HepG2 (cell line): ENCODE results near the gene RHEBL1. TPM values are rescaled to one million over a fixed set of nuclear protein-coding genes. Genes with fewer than 3 reads are reported as not detected.

Experiments used
- AGO2 ChIP-seq: fragments of 200-400 bp; formaldehyde crosslinking; optimal IDR thresholded peaks from 2 replicates; pipeline ENCODE3; 2017; ENCODE audit warnings: mild to moderate bottlenecking, low read depth, low read length, moderate library complexity
- HOXA7 ChIP-seq: sonication (generic); formaldehyde crosslinking; IDR thresholded peaks from 2 replicates; pipeline ENCODE4 v1.8.1; 2022; ENCODE audit warnings: mild to moderate bottlenecking, missing genetic modification reagents, moderate library complexity
- KDM2A ChIP-seq: sonication (generic); formaldehyde crosslinking; IDR thresholded peaks from 2 replicates; pipeline ENCODE4 v1.4.0; 2020; ENCODE audit warnings: low read depth, missing genetic modification reagents, borderline replicate concordance
- KDM5B ChIP-seq: sonication (generic); formaldehyde crosslinking; IDR thresholded peaks from 2 replicates; pipeline ENCODE4 v1.4.0; 2020; ENCODE audit warnings: missing genetic modification reagents, mild to moderate bottlenecking, borderline replicate concordance
- SALL2 ChIP-seq: sonication (generic); formaldehyde crosslinking; IDR thresholded peaks from 2 replicates; pipeline ENCODE4 v1.8.1; 2023; ENCODE audit warnings: mild to moderate bottlenecking, missing genetic modification reagents, inconsistent platforms
- SAP130 ChIP-seq: IDR thresholded peaks from 2 replicates; pipeline ENCODE4 v1.6.1; 2016; ENCODE audit warnings: low read depth
- ZNF446 ChIP-seq: sonication (generic); formaldehyde crosslinking; IDR thresholded peaks from 2 replicates; pipeline ENCODE4 v1.5.0; 2020; ENCODE audit warnings: mild to moderate bottlenecking, missing genetic modification reagents
- ZNF501 ChIP-seq: sonication (generic); formaldehyde crosslinking; IDR thresholded peaks from 2 replicates; pipeline ENCODE4 v1.5.1; 2020; ENCODE audit warnings: mild to moderate bottlenecking, moderate library complexity, missing genetic modification reagents
- ZNF605 ChIP-seq: sonication (generic); formaldehyde crosslinking; IDR thresholded peaks from 2 replicates; pipeline ENCODE4 v1.8.0; 2022; ENCODE audit warnings: mild to moderate bottlenecking, missing genetic modification reagents
- ZNF777 ChIP-seq: sonication (generic); formaldehyde crosslinking; IDR thresholded peaks from 2 replicates; pipeline ENCODE4 v1.4.0; 2020; ENCODE audit warnings: missing genetic modification reagents
- polyA plus RNA-seq, 8 experiments: library from polyadenylated mRNA; depleted of rRNA in 3 of 8; stranded (reverse) in 7 of 8; unstranded in 1 of 8; fragments of >200 nt; fragmentation: Illumina TruSeq in 4 of 8; extraction: Trizol in 4 of 8; gene quantifications; 2 replicates each; pipeline versions ENCODE4 v1.2.1 to v1.2.3, GENCODE V29; 2011 to 2016; ENCODE audit warnings: low read depth in 4 of 8, missing spikeins in 1 of 8, mixed read lengths in 1 of 8; ENCODE audit not compliant: insufficient read depth in 1 of 8
- total RNA-seq, 5 experiments: library from RNA; depleted of rRNA; stranded (reverse); fragments of >200 nt; fragmentation: Illumina TruSeq; extraction: Trizol; gene quantifications; 2 replicates each; pipeline ENCODE4 v1.2.3, GENCODE V29; 2016; ENCODE audit warnings: low read depth in 1 of 5
- TF ChIP-seq, protein P1 (sequence below): sonication (generic); formaldehyde crosslinking; IDR thresholded peaks from 2 replicates; pipeline ENCODE4 v1.4.0; 2020; ENCODE audit warnings: mild to moderate bottlenecking, missing genetic modification reagents
- TF ChIP-seq, protein P2 (sequence below): sonication (generic); formaldehyde crosslinking; IDR thresholded peaks from 2 replicates; pipeline ENCODE4 v1.9.0; 2022; ENCODE audit warnings: missing genetic modification reagents, mild to moderate bottlenecking, borderline replicate concordance
- TF ChIP-seq, protein P3 (sequence below): sonication (generic); formaldehyde crosslinking; IDR thresholded peaks from 2 replicates; pipeline ENCODE4 v1.4.0; 2020; ENCODE audit warnings: missing genetic modification reagents, borderline replicate concordance

RHEBL1 gene
- total and polyA plus RNA-seq, 2 of the 13 experiments (the other 11 are each of a cell fraction or from before 2014, with no cell fraction given) = 1.4 to 2.5 TPM

DNA sequence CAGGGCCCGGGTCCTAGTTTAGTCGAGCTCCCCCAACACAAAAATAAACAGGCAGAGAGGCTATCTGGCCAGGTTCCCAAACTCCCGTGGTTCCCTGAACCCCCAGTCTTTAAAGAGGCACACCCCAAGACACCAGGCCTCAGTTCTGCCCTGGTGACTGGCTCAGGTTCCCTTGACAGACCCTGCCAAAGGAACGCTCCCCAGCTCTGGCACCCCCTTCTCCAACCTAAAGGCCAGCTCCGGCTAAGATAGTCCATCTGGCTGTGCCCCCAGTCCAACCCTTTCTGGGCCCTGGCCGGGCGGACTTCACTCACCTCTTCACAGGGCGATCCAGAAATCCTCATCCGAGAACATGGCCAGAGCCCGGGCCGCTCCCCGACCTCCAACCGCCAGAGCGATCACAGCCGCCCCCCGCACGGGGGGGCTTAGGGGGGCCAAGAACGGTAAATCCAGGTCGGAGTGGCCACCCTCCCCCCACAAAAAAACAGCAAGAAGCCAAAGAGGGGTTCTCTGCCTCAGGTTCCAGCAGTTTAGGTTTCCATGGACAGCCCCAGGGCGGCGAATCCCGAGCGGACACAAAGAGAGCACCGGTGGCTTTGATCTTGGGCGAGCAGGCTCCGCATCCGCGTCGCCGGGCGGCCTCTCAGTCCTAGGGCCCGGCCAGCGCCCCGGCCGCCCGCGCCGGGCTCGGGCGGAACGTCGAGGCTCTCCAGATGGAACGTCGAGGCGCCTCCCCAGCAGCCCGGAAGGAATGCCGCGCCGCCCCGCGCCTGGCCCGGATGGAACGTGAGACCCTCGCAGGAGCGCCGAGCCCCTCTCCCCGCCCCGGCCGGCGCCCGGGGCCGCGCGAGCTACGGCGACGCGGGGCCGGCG is 10.2 kb downstream of the RHEBL1 start (continued):
- TF ChIP-seq, protein P1, sequence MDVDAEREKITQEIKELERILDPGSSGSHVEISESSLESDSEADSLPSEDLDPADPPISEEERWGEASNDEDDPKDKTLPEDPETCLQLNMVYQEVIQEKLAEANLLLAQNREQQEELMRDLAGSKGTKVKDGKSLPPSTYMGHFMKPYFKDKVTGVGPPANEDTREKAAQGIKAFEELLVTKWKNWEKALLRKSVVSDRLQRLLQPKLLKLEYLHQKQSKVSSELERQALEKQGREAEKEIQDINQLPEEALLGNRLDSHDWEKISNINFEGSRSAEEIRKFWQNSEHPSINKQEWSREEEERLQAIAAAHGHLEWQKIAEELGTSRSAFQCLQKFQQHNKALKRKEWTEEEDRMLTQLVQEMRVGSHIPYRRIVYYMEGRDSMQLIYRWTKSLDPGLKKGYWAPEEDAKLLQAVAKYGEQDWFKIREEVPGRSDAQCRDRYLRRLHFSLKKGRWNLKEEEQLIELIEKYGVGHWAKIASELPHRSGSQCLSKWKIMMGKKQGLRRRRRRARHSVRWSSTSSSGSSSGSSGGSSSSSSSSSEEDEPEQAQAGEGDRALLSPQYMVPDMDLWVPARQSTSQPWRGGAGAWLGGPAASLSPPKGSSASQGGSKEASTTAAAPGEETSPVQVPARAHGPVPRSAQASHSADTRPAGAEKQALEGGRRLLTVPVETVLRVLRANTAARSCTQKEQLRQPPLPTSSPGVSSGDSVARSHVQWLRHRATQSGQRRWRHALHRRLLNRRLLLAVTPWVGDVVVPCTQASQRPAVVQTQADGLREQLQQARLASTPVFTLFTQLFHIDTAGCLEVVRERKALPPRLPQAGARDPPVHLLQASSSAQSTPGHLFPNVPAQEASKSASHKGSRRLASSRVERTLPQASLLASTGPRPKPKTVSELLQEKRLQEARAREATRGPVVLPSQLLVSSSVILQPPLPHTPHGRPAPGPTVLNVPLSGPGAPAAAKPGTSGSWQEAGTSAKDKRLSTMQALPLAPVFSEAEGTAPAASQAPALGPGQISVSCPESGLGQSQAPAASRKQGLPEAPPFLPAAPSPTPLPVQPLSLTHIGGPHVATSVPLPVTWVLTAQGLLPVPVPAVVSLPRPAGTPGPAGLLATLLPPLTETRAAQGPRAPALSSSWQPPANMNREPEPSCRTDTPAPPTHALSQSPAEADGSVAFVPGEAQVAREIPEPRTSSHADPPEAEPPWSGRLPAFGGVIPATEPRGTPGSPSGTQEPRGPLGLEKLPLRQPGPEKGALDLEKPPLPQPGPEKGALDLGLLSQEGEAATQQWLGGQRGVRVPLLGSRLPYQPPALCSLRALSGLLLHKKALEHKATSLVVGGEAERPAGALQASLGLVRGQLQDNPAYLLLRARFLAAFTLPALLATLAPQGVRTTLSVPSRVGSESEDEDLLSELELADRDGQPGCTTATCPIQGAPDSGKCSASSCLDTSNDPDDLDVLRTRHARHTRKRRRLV (CRISPR knock-in tag) = 0 out of 2 replicates have a peak, but pooled peaks have one; percentile 28
- TF ChIP-seq AGO2 = peak; percentile 7
- 0 out of 2 replicates have a peak, but pooled peaks have one; percentile 31 for TF ChIP-seq ZNF605 (CRISPR knock-in tag)
- no peak for TF ChIP-seq HOXA7
- peak; percentile 30; the same call in 1 of the 2 replicates for TF ChIP-seq KDM2A
- peak; percentile 79 for TF ChIP-seq ZNF777 (CRISPR knock-in tag)
- TF ChIP-seq, protein P2, sequence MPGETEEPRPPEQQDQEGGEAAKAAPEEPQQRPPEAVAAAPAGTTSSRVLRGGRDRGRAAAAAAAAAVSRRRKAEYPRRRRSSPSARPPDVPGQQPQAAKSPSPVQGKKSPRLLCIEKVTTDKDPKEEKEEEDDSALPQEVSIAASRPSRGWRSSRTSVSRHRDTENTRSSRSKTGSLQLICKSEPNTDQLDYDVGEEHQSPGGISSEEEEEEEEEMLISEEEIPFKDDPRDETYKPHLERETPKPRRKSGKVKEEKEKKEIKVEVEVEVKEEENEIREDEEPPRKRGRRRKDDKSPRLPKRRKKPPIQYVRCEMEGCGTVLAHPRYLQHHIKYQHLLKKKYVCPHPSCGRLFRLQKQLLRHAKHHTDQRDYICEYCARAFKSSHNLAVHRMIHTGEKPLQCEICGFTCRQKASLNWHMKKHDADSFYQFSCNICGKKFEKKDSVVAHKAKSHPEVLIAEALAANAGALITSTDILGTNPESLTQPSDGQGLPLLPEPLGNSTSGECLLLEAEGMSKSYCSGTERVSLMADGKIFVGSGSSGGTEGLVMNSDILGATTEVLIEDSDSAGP (CRISPR knock-in tag) = 0 out of 2 replicates have a peak, but pooled peaks have one; percentile 17
- TF ChIP-seq ZNF446 (CRISPR knock-in tag) = 0 out of 2 replicates have a peak, but pooled peaks have one; percentile 40
- TF ChIP-seq, protein P3, sequence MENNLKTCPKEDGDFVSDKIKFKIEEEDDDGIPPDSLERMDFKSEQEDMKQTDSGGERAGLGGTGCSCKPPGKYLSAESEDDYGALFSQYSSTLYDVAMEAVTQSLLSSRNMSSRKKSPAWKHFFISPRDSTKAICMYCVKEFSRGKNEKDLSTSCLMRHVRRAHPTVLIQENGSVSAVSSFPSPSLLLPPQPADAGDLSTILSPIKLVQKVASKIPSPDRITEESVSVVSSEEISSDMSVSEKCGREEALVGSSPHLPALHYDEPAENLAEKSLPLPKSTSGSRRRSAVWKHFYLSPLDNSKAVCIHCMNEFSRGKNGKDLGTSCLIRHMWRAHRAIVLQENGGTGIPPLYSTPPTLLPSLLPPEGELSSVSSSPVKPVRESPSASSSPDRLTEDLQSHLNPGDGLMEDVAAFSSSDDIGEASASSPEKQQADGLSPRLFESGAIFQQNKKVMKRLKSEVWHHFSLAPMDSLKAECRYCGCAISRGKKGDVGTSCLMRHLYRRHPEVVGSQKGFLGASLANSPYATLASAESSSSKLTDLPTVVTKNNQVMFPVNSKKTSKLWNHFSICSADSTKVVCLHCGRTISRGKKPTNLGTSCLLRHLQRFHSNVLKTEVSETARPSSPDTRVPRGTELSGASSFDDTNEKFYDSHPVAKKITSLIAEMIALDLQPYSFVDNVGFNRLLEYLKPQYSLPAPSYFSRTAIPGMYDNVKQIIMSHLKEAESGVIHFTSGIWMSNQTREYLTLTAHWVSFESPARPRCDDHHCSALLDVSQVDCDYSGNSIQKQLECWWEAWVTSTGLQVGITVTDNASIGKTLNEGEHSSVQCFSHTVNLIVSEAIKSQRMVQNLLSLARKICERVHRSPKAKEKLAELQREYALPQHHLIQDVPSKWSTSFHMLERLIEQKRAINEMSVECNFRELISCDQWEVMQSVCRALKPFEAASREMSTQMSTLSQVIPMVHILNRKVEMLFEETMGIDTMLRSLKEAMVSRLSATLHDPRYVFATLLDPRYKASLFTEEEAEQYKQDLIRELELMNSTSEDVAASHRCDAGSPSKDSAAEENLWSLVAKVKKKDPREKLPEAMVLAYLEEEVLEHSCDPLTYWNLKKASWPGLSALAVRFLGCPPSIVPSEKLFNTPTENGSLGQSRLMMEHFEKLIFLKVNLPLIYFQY (CRISPR knock-in tag) = 0 out of 2 replicates have a peak, but pooled peaks have one; percentile 37
- TF ChIP-seq KDM5B (CRISPR knock-in tag) = 0 out of 2 replicates have a peak, but pooled peaks have one; percentile 14
- TF ChIP-seq SALL2 (CRISPR knock-in tag) = 0 out of 2 replicates have a peak, but pooled peaks have one; percentile 32
- 0 out of 2 replicates have a peak, but pooled peaks have one; percentile 28 for TF ChIP-seq ZNF501 (CRISPR knock-in tag)
- TF ChIP-seq SAP130 (CRISPR knock-in tag) = 0 out of 2 replicates have a peak, but pooled peaks have one; percentile 8
- TF ChIP-seq, all 625 proteins: peak for 21
